ENCODE measurements around the gene ZER1.

DNA sequence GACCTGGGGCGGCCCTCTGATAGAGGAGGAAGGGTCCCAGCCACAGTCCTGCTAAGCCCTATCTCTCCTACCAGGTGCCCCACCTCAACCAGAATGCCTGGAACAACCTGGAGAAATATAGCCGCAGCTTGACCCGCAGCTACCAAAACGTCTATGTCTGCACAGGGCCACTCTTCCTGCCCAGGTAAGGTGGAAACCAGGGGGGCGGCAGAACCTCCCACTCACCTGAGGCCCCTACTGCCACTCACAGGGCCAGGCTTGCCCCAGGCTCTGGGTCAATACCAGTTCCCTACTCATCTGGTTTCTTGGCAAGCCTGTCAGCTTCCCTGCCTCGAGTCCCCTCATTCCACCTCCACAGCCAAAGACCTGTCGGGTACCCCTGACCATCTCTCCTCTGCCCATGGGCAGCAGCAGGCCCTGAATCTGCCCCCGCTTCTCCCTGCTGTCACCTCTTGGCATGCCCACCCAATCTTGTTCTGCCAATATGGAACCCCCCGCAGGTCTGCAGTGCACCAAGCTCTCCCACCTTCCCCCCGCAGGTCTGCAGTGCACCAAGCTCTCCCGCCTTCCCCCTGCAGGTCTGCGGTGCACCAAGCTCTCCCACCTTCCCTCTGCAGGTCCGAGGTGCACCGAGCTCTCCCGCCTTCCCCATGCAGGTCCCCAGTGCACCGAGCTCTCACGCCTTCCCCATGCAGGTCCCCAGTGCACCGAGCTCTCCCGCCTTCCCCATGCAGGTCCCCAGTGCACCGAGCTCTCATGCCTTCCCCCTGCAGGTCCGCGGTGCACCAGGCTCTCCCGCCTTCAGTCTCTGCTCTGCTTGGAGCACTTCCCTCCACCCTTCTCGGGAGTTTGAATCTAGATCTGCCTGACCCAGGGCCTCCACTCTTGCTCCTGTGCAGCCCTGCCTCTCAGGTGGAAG lies 49.2 kb upstream of the ZER1 start:
- no peak for TF ChIP-seq EZH2 (IDR thresholded peaks at IDR 0.05; ENCODE audit: borderline replicate concordance, low read length)
- TF ChIP-seq, protein P1, sequence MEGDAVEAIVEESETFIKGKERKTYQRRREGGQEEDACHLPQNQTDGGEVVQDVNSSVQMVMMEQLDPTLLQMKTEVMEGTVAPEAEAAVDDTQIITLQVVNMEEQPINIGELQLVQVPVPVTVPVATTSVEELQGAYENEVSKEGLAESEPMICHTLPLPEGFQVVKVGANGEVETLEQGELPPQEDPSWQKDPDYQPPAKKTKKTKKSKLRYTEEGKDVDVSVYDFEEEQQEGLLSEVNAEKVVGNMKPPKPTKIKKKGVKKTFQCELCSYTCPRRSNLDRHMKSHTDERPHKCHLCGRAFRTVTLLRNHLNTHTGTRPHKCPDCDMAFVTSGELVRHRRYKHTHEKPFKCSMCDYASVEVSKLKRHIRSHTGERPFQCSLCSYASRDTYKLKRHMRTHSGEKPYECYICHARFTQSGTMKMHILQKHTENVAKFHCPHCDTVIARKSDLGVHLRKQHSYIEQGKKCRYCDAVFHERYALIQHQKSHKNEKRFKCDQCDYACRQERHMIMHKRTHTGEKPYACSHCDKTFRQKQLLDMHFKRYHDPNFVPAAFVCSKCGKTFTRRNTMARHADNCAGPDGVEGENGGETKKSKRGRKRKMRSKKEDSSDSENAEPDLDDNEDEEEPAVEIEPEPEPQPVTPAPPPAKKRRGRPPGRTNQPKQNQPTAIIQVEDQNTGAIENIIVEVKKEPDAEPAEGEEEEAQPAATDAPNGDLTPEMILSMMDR (conservative IDR thresholded peaks at IDR 0.05 in 1 of 2, IDR thresholded peaks at IDR 0.05 in 1 of 2; ENCODE audit: extremely low read depth in 1 of 2, insufficient read depth in 1 of 2, low read depth in 1 of 2, low read length in 2 of 2) = no peak

All from mammary epithelial cell (primary cell).